ENCODE measurements around the gene ATG7.
"Not testable (repeated sequence)": the region's sequence is repeated elsewhere in the genome, so short reads cannot be mapped to it uniquely, and the experiment has no call there.

The ATG7 gene

GRCh38 chr3:11568503-11569155 lies 296.4 kb downstream of the ATG7 start:
- FAIRE-seq (no peak), DNase-seq (ENCODE audit: insufficient read length, low spot score) (no peak)
- no peak for TF ChIP-seq CTCF (IDR thresholded peaks at IDR 0.05; ENCODE audit: insufficient read depth, missing control alignments)

GRCh38 chr3:11569156-11569741 lies 297.1 kb downstream of the ATG7 start:
- DNase-seq (ENCODE audit: insufficient read length, low spot score) (no peak), FAIRE-seq (no peak)
- no peak for TF ChIP-seq CTCF (IDR thresholded peaks at IDR 0.05; ENCODE audit: insufficient read depth, missing control alignments)

GRCh38 chr3:11570251-11570650 lies 298.1 kb downstream of the ATG7 start:
- DNase-seq (ENCODE audit: insufficient read length, low spot score) (peak; percentile 82), FAIRE-seq (no peak)
- no peak for TF ChIP-seq CTCF (IDR thresholded peaks at IDR 0.05; ENCODE audit: insufficient read depth, missing control alignments)

GRCh38 chr3:11570789-11571495 lies 298.7 kb downstream of the ATG7 start:
- TF ChIP-seq CTCF (IDR thresholded peaks at IDR 0.05; ENCODE audit: insufficient read depth, missing control alignments), result no peak
- no peak for DNase-seq (ENCODE audit: insufficient read length, low spot score)
- FAIRE-seq, result no peak

- not testable (repeated sequence) for FAIRE-seq; DNase-seq (ENCODE audit: insufficient read length, low spot score)
Measured at GRCh38 chr3:11572660-11573059, 300.5 kb downstream of the ATG7 start.

GRCh38 chr3:11574981-11575669 lies 302.9 kb downstream of the ATG7 start:
- no peak for DNase-seq (ENCODE audit: insufficient read length, low spot score)
- no peak for TF ChIP-seq CTCF (IDR thresholded peaks at IDR 0.05; ENCODE audit: insufficient read depth, missing control alignments)
- FAIRE-seq, result no peak

- no peak for FAIRE-seq
- no peak for TF ChIP-seq CTCF (IDR thresholded peaks at IDR 0.05; ENCODE audit: insufficient read depth, missing control alignments)
Measured at GRCh38 chr3:11575677-11576076, 303.5 kb downstream of the ATG7 start.

More at GRCh38 chr3:11575677-11576076, 303.5 kb downstream of the ATG7 start:
- no peak for DNase-seq (ENCODE audit: insufficient read length, low spot score)

Measured in D721Med (cell line).